ENCODE results near the gene CACNA1C. TPM values are rescaled to one million over a fixed set of nuclear protein-coding genes. Genes with fewer than 3 reads are reported as not detected.

Gene CACNA1C
- total RNA-seq, 4 donors from 2014 or later, result 1.4 to 3.7 (median 2.2) TPM

GRCh38 chr12:2076196-2076570 is 23.4 kb downstream of the CACNA1C start:
- peak overlapping the region; percentile 1 for H3K27ac ChIP-seq
- DNase-seq (ENCODE audit: low spot score in 2 of 2), result no peak
- no peaks in the 10 kb centered on the region for H3K27me3 ChIP-seq
- no peaks in the 10 kb centered on the region for H3K36me3 ChIP-seq
- H3K9me3 ChIP-seq, result no peaks in the 10 kb centered on the region
- WGBS, result 54% methylated on average over 9 of the region's 9 CpGs
- TF ChIP-seq CTCF (IDR thresholded peaks at IDR 0.05), result no peak
- TF ChIP-seq EP300 (IDR thresholded peaks at IDR 0.05), result no peak
- no peak for TF ChIP-seq POLR2A (IDR thresholded peaks at IDR 0.05)
- no peak for TF ChIP-seq POLR2AphosphoS5 (IDR thresholded peaks at IDR 0.05)
- H3K4me1 ChIP-seq, result no peaks in the 10 kb centered on the region
- no peak overlapping the region for H3K4me3 ChIP-seq

- 90% methylated on average over 10 of the region's 10 CpGs for WGBS
- Histone ChIP-seq H3K36me3 (no peaks in the 10 kb centered on the region), H3K27ac (no peak overlapping the region), H3K4me3 (no peak overlapping the region), H3K9me3 (no peaks in the 10 kb centered on the region), H3K27me3 (no peaks in the 10 kb centered on the region), H3K4me1 (no peaks in the 10 kb centered on the region)
- DNase-seq (ENCODE audit: low spot score in 2 of 2), result no peak
- TF ChIP-seq CTCF (IDR thresholded peaks at IDR 0.05), result no peak
- no peak for TF ChIP-seq EP300 (IDR thresholded peaks at IDR 0.05)
- no peak for TF ChIP-seq POLR2A (IDR thresholded peaks at IDR 0.05)
- TF ChIP-seq POLR2AphosphoS5 (IDR thresholded peaks at IDR 0.05), result no peak
Observed at GRCh38 chr12:2076728-2077127, 23.9 kb downstream of the CACNA1C start.

- H3K27me3 ChIP-seq, result no peaks in the 10 kb centered on the region
- DNase-seq (ENCODE audit: low spot score in 2 of 2), result no peak
- no peak overlapping the region for H3K27ac ChIP-seq
- no peaks in the 10 kb centered on the region for H3K9me3 ChIP-seq
- no peaks in the 10 kb centered on the region for H3K4me1 ChIP-seq
- no peaks in the 10 kb centered on the region for H3K36me3 ChIP-seq
- TF ChIP-seq CTCF (IDR thresholded peaks at IDR 0.05) (no peak), EP300 (IDR thresholded peaks at IDR 0.05) (no peak), POLR2A (IDR thresholded peaks at IDR 0.05) (no peak)
- H3K4me3 ChIP-seq, result no peak overlapping the region
Observed at GRCh38 chr12:2080604-2081003, 27.8 kb downstream of the CACNA1C start.

GRCh38 chr12:2082321-2082720 is 29.5 kb downstream of the CACNA1C start:
- H3K4me3 ChIP-seq, result no peak overlapping the region
- H3K4me1 ChIP-seq, result no peaks in the 10 kb centered on the region
- no peaks in the 10 kb centered on the region for H3K27me3 ChIP-seq
- DNase-seq (ENCODE audit: low spot score in 2 of 2), result no peak
- no peaks in the 10 kb centered on the region for H3K9me3 ChIP-seq
- 89% methylated on average over 6 of the region's 6 CpGs for WGBS
- H3K27ac ChIP-seq, result no peak overlapping the region
- TF ChIP-seq POLR2AphosphoS5 (IDR thresholded peaks at IDR 0.05), result no peak
- TF ChIP-seq CTCF (IDR thresholded peaks at IDR 0.05), result no peak
- no peak for TF ChIP-seq EP300 (IDR thresholded peaks at IDR 0.05)
- TF ChIP-seq POLR2A (IDR thresholded peaks at IDR 0.05), result no peak
- no peaks in the 10 kb centered on the region for H3K36me3 ChIP-seq

- H3K27ac ChIP-seq, result no peak overlapping the region
- H3K4me1 ChIP-seq, result no peaks in the 10 kb centered on the region
- no peaks in the 10 kb centered on the region for H3K27me3 ChIP-seq
- TF ChIP-seq POLR2A (IDR thresholded peaks at IDR 0.05), result no peak
- no peak for TF ChIP-seq POLR2AphosphoS5 (IDR thresholded peaks at IDR 0.05)
- no peak for TF ChIP-seq CTCF (IDR thresholded peaks at IDR 0.05)
- no peak for TF ChIP-seq EP300 (IDR thresholded peaks at IDR 0.05)
- H3K36me3 ChIP-seq, result no peaks in the 10 kb centered on the region
- no peaks in the 10 kb centered on the region for H3K9me3 ChIP-seq
- no peak for DNase-seq (ENCODE audit: low spot score in 2 of 2)
- H3K4me3 ChIP-seq, result no peak overlapping the region
- 70% methylated on average over 1 of the region's 1 CpG for WGBS
Observed at GRCh38 chr12:2083008-2083407, 30.2 kb downstream of the CACNA1C start.

Data from suprapubic skin (tissue), 4 donors.